ENCODE data around the gene OR4D2. TPM values are rescaled to one million over a fixed set of nuclear protein-coding genes. Genes with fewer than 3 reads are reported as not detected.

The OR4D2 gene
- total RNA-seq, 4 donors from 2014 or later: not detected

- no peak for TF ChIP-seq CTCF (IDR thresholded peaks at IDR 0.05)
- no peak for TF ChIP-seq POLR2A (IDR thresholded peaks at IDR 0.05)
- Histone ChIP-seq H3K4me1 (no peaks in the 10 kb centered on the region), H3K27ac (no peak overlapping the region), H3K27me3 (no peaks in the 10 kb centered on the region), H3K9me3 (no peaks in the 10 kb centered on the region), H3K4me3 (no peak overlapping the region), H3K36me3 (no peaks in the 10 kb centered on the region)
- no peak for DNase-seq
Measured at GRCh38 chr17:58186591-58186990, 19.8 kb downstream of the OR4D2 start.

- no peaks in the 10 kb centered on the region for H3K4me1 ChIP-seq
- no peak overlapping the region for H3K4me3 ChIP-seq
- DNase-seq: no peak
- no peak for TF ChIP-seq CTCF (IDR thresholded peaks at IDR 0.05)
- TF ChIP-seq POLR2A (IDR thresholded peaks at IDR 0.05): no peak
- no peaks in the 10 kb centered on the region for H3K9me3 ChIP-seq
- no peak overlapping the region for H3K27ac ChIP-seq
- no peaks in the 10 kb centered on the region for H3K36me3 ChIP-seq
- no peaks in the 10 kb centered on the region for H3K27me3 ChIP-seq
Measured at GRCh38 chr17:58187063-58187462, 20.3 kb downstream of the OR4D2 start.

- no peaks in the 10 kb centered on the region for H3K36me3 ChIP-seq
- DNase-seq: no peak
- no peak for TF ChIP-seq POLR2A (IDR thresholded peaks at IDR 0.05)
- no peak for TF ChIP-seq CTCF (IDR thresholded peaks at IDR 0.05)
- no peaks in the 10 kb centered on the region for H3K27me3 ChIP-seq
- H3K27ac ChIP-seq: no peak overlapping the region
- H3K9me3 ChIP-seq: no peaks in the 10 kb centered on the region
- no peak overlapping the region for H3K4me3 ChIP-seq
- H3K4me1 ChIP-seq: no peaks in the 10 kb centered on the region
Measured at GRCh38 chr17:58187675-58188074, 20.9 kb downstream of the OR4D2 start.

- peak in 2 of 3 donors; percentile 48 to 58 for DNase-seq
- Histone ChIP-seq H3K4me3 (no peak overlapping the region), H3K4me1 (no peaks in the 10 kb centered on the region), H3K27me3 (no peaks in the 10 kb centered on the region), H3K36me3 (no peaks in the 10 kb centered on the region), H3K9me3 (no peaks in the 10 kb centered on the region), H3K27ac (no peak overlapping the region)
- no peak for TF ChIP-seq CTCF (IDR thresholded peaks at IDR 0.05)
- TF ChIP-seq POLR2A (IDR thresholded peaks at IDR 0.05): no peak
Measured at GRCh38 chr17:58189436-58190146, 22.8 kb downstream of the OR4D2 start.

- Histone ChIP-seq H3K4me1 (no peaks in the 10 kb centered on the region), H3K4me3 (no peak overlapping the region), H3K36me3 (no peaks in the 10 kb centered on the region), H3K27ac (no peak overlapping the region), H3K27me3 (no peaks in the 10 kb centered on the region), H3K9me3 (no peaks in the 10 kb centered on the region)
- TF ChIP-seq POLR2A (IDR thresholded peaks at IDR 0.05): no peak
- no peak for TF ChIP-seq CTCF (IDR thresholded peaks at IDR 0.05)
- no peak for DNase-seq
Measured at GRCh38 chr17:58191241-58191896, 24.6 kb downstream of the OR4D2 start.
